Measurements from ENCODE around the gene FGFR4. TPM values are rescaled to one million over a fixed set of nuclear protein-coding genes. Genes with fewer than 3 reads are reported as not detected.
A peak's percentile ranks its signal among the peaks of the same experiment; 100 is the strongest.

Gene FGFR4
- total and polyA plus RNA-seq, 2 donors (not counting 1 experiment from before 2014, with no cell fraction given), result 12.6 to 28.4 TPM

- no peaks in the 10 kb centered on the region for H3K9me3 ChIP-seq (ENCODE audit: control insufficient read depth, insufficient read depth, low read depth, low read length)
- H3K27me3 ChIP-seq (ENCODE audit: control insufficient read depth, insufficient read depth, low read length), result no peaks in the 10 kb centered on the region
- H3K4me1 ChIP-seq (ENCODE audit: control insufficient read depth, extremely low read depth, insufficient read depth, low read length), result peaks cover 2% of the 10 kb centered on the region
- no peak overlapping the region for H3K9ac ChIP-seq (ENCODE audit: insufficient read depth, low read length)
- no peaks in the 10 kb centered on the region for H3K79me2 ChIP-seq (ENCODE audit: control insufficient read depth, insufficient read depth, low read length)
- no peak overlapping the region for H2AFZ ChIP-seq (ENCODE audit: low read length)
- H3K27ac ChIP-seq (ENCODE audit: insufficient read depth, low read length), result no peak overlapping the region
- peak overlapping the region in 1 of 4 experiments; percentile 5 for H3K4me3 ChIP-seq (replicated peaks in 1 of 4; ENCODE audit: control extremely low read depth in 1 of 4, insufficient read depth in 1 of 4, low read depth in 3 of 4, low read length in 4 of 4)
- DNase-seq (ENCODE audit: low read depth in 2 of 2), result peak; percentile 68 to 90
- no peaks in the 10 kb centered on the region for H3K36me3 ChIP-seq (ENCODE audit: control insufficient read depth, insufficient read depth, low read length)
- peak; percentile 85 to 96 for TF ChIP-seq CTCF (conservative IDR thresholded peaks at IDR 0.05 in 1 of 2, IDR thresholded peaks at IDR 0.05 in 1 of 2; ENCODE audit: low read depth in 1 of 2, low read length in 2 of 2)
- no peak for TF ChIP-seq EZH2 (IDR thresholded peaks at IDR 0.05; ENCODE audit: low read length, missing control alignments)
- H3K4me2 ChIP-seq (ENCODE audit: extremely low read depth, insufficient read depth, low read length), result peak overlapping the region; percentile 73
- no peaks in the 10 kb centered on the region for H4K20me1 ChIP-seq (ENCODE audit: control insufficient read depth, extremely low read depth, insufficient read depth, low read length)
These were observed 14.9 kb upstream of the FGFR4 start for GRCh38 chr5:177071666-177072385.

GRCh38 chr5:177077335-177077734 lies 9.4 kb upstream of the FGFR4 start:
- H3K4me2 ChIP-seq (ENCODE audit: extremely low read depth, insufficient read depth, low read length), result no peak overlapping the region
- TF ChIP-seq CTCF (conservative IDR thresholded peaks at IDR 0.05 in 1 of 2, IDR thresholded peaks at IDR 0.05 in 1 of 2; ENCODE audit: low read depth in 1 of 2, low read length in 2 of 2) (no peak), EZH2 (IDR thresholded peaks at IDR 0.05; ENCODE audit: low read length, missing control alignments) (no peak)
- H3K27me3 ChIP-seq (ENCODE audit: control insufficient read depth, insufficient read depth, low read length), result no peaks in the 10 kb centered on the region
- H3K36me3 ChIP-seq (ENCODE audit: control insufficient read depth, insufficient read depth, low read length), result no peaks in the 10 kb centered on the region
- H3K4me1 ChIP-seq (ENCODE audit: control insufficient read depth, extremely low read depth, insufficient read depth, low read length), result no peaks in the 10 kb centered on the region
- no peaks in the 10 kb centered on the region for H3K79me2 ChIP-seq (ENCODE audit: control insufficient read depth, insufficient read depth, low read length)
- H3K27ac ChIP-seq (ENCODE audit: insufficient read depth, low read length), result no peak overlapping the region
- no peak for DNase-seq (ENCODE audit: low read depth in 2 of 2)
- no peak overlapping the region for H3K9ac ChIP-seq (ENCODE audit: insufficient read depth, low read length)
- no peaks in the 10 kb centered on the region for H3K9me3 ChIP-seq (ENCODE audit: control insufficient read depth, insufficient read depth, low read depth, low read length)
- H3K4me3 ChIP-seq (replicated peaks in 1 of 4; ENCODE audit: control extremely low read depth in 1 of 4, insufficient read depth in 1 of 4, low read depth in 3 of 4, low read length in 4 of 4), result no peak overlapping the region
- no peaks in the 10 kb centered on the region for H4K20me1 ChIP-seq (ENCODE audit: control insufficient read depth, extremely low read depth, insufficient read depth, low read length)
- no peak overlapping the region for H2AFZ ChIP-seq (ENCODE audit: low read length)

GRCh38 chr5:177079606-177080005 lies 7.1 kb upstream of the FGFR4 start:
- Histone ChIP-seq H3K27me3 (ENCODE audit: control insufficient read depth, insufficient read depth, low read length) (peaks cover 6% of the 10 kb centered on the region), H3K4me2 (ENCODE audit: extremely low read depth, insufficient read depth, low read length) (no peak overlapping the region), H4K20me1 (ENCODE audit: control insufficient read depth, extremely low read depth, insufficient read depth, low read length) (no peaks in the 10 kb centered on the region), H3K4me1 (ENCODE audit: control insufficient read depth, extremely low read depth, insufficient read depth, low read length) (no peaks in the 10 kb centered on the region), H3K9me3 (ENCODE audit: control insufficient read depth, insufficient read depth, low read depth, low read length) (no peaks in the 10 kb centered on the region), H3K27ac (ENCODE audit: insufficient read depth, low read length) (no peak overlapping the region), H3K79me2 (ENCODE audit: control insufficient read depth, insufficient read depth, low read length) (no peaks in the 10 kb centered on the region), H3K36me3 (ENCODE audit: control insufficient read depth, insufficient read depth, low read length) (no peaks in the 10 kb centered on the region), H3K9ac (ENCODE audit: insufficient read depth, low read length) (no peak overlapping the region), H3K4me3 (replicated peaks in 1 of 4; ENCODE audit: control extremely low read depth in 1 of 4, insufficient read depth in 1 of 4, low read depth in 3 of 4, low read length in 4 of 4) (no peak overlapping the region), H2AFZ (ENCODE audit: low read length) (no peak overlapping the region)
- no peak for DNase-seq (ENCODE audit: low read depth in 2 of 2)
- TF ChIP-seq EZH2 (IDR thresholded peaks at IDR 0.05; ENCODE audit: low read length, missing control alignments) (no peak), CTCF (conservative IDR thresholded peaks at IDR 0.05 in 1 of 2, IDR thresholded peaks at IDR 0.05 in 1 of 2; ENCODE audit: low read depth in 1 of 2, low read length in 2 of 2) (no peak)

All from fibroblast of lung (primary cell).